GM19099 (cell line): ENCODE results near the gene INHBC.

Experiments
- POLR2A ChIP-seq: IDR thresholded peaks from 3 replicates; pipeline ENCODE4 v1.6.1; 2011; ENCODE audit warnings: low read depth; ENCODE audit not compliant: insufficient read length; ENCODE audit errors: extremely low read depth

Gene INHBC

DNA sequence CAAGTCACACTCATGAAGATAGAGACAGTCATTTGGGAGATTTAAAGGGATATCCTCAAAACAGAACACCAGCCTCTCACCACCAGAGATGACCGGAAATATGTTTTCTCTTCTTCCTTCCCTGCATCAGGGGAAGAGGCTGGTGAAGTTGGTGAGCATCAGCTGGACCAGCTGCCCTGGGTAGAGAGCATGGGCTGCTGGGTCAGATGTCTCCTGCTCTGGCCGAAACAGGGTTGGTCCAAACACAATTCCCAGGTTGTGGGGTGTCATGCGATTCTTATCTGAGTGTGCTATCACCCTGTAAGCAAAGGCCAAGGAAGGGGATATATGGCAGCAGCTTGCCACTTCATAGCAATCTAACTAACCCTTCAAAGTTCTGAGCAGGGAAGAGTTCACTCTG, 37.8 kb downstream of the INHBC start:
- no peak for TF ChIP-seq POLR2A

DNA sequence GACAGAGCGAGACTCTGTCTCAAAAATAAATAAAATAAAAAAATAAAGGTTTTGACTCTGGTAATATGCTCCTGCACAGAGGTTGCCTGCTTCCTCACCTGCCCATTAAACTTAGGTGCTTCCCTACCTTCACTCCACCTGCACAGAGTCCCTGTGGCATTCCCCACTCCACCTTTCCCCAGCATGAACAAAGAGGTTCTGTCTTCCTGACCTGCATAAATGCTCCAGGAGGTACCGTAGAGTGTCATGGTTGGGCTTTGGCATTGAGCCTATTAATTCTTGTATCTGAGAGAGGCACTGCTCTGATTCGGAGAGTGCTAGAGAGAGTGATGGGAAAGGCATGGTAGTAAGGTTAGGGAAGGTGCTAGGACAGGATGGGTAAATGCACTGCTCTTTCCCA, 38.8 kb downstream of the INHBC start:
- no peak for TF ChIP-seq POLR2A

DNA sequence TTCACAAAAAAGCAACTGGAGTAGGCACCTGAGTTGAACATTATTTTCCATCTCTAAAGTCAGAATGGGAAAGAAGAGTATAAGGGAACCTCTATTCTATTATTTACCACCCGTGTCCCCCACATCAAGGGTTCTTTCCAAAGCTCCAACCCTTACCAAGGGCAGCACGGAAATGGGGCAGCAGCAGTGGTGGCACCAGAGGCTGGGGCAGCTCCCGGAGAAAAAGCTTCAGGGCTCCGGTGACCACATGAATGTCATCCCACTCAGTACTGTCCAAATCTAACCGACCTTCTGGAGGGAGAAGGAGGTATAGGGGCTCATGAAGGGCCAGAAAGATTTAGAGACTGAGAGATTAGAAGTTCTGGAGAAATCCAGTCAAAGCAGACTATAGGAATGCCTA, 39.3 kb downstream of the INHBC start:
- TF ChIP-seq POLR2A, result no peak

DNA sequence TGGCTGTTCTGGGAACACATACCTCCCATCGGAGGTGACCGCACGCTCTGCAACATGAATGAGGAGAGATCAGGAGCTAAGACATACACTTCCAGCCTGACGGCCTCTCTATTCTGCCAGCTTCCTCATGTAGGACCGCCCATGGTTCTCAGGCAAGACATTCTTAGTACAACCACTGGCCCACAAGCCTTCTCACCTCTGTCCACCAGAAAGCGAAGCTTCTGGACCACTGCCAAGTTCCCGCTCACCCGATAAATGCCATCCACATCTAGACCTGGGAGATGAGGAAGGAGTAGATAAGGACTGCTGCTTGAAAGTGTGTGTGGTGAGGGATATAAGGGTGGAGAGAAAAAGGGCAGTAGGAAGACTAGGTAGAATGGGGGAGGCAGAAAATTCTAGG, 39.8 kb downstream of the INHBC start:
- TF ChIP-seq POLR2A, result no peak

DNA sequence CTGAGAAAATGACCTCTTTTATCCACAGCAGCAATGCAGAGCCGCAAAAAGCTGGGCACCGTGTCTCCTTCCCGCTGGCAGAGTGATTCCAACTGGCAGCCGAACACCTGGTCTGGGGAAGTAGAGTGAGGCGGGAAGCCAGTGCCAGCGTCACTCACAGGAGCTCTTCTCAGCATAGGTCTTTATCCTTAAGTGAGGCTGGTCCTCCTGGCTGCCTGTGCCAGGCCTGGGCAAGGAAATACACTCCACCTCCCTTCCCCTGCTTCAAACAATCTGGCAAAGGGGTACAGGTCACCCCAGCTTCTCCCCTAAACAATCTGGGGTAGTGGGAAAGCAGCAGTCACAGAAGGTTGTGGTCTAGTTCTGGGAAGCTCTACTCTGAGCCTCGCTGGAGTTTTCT, 40.3 kb downstream of the INHBC start:
- no peak for TF ChIP-seq POLR2A

DNA sequence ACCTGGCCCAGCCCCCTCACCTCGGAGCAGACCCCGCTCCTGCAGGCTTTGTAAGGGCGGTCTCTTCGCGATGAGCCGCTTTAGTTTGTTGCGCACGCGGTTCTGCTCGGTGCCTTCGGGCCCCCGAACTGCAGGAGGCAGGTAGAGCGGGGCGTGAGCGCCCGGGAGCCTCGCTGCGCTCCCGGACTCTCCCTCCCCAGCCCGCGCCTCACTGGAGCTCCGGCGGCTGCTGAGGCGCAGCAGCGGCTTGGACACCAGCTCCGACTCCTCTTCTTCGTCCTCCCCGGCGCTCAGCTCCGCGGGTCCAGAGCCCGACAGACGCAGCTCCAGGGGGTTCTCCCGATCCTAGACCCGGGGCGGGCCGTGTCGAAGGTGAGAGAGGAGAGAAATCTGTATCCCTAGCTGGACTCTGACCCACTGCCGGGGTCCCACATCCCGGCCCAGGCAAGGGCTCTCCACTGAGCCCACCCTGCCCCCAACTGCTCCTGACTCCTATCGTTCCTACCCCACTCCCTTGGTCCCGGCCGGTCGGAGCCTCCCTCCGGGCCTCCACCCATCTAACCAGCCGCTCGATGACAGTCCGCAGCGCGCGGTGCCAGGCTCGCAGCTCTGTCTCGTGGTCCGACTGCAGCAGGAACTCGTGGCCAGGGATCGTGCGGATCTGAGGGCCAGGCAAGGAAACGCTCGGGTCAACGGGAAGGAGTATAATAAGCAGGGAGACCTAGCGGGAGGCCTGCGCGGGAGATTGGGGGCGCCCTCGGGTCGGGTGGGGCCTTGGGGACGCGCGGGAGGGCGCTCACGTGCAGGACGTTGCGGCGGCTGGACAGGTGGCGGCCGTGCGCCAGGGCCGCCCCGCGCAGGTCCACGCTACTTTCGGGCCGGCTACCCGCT, 40.9 kb downstream of the INHBC start:
- no peak for TF ChIP-seq POLR2A

DNA sequence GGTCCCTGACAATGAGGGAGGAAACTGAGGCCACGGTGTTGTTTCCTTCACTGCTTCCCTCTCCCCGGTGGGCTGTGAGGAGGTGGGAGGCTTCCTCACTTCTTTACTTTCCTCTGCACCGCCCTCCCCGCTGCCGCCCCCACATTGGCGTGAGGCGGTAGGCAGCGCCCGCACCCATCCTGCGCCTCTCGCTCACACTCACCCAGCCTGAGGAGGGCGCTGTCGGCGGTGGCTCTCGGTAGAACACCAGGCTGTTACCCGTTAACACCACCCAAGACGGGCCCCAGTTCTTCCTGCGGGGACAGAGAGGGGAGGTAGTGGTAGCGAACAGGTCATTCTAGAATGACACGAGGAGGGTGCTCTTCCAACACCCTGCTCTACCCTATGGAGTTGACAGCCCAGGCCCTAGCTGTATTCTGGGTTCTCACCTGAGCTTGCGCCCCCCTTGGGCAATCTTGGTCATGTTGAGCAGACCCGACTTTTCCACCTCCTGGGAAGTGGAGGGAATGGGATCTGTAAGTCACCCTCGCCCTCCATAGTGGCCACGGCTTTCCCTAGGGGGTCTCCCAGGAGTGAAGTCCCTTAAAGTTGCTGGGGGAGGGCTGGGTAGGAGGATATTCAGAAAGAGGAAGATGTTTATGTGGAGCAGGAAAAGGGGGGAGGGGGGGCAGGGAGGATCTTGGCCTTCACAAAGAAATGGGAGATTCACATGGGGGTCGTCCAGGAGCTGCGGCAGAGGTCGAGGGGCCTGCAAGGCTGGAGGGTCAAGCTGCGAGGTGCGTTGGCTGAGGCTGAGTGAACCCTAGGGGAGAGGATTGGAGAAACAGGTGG, 41.8 kb downstream of the INHBC start:
- TF ChIP-seq POLR2A, result peak; percentile 47

DNA sequence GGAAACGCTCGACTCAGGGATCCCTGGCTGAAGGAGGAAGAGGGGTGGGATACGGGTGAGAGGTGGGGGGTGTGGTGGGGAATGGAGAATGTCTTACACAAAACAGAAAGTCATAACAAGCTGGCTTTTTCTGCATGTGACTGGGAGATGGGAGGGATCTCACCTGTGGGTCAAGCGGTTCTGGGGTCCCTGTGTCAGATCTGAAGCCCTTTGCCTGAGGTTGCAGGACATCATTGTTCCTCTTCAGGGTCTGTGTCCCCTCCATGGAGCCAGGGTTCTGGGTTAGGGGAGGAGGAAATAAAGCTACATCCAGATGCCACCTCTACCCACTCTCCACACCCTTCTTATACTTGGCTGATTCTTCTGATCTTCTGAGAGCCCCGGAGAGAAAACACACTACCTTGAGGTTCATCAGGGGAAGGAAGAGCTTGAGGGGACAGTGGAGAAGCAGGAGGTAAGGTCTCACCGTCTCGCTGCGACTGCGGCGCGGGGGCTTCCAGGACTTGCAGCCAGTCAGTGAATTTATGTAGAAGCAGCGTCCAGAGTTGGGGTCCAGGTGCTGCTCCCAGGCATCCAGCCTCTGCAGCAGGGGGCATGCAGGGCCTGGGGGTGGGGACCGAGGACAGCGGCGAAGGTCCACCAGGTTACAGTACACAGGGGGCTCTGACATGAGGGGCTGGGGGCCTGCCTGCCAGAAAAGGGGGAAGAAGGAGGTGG, 42.6 kb downstream of the INHBC start:
- TF ChIP-seq POLR2A, result no peak

DNA sequence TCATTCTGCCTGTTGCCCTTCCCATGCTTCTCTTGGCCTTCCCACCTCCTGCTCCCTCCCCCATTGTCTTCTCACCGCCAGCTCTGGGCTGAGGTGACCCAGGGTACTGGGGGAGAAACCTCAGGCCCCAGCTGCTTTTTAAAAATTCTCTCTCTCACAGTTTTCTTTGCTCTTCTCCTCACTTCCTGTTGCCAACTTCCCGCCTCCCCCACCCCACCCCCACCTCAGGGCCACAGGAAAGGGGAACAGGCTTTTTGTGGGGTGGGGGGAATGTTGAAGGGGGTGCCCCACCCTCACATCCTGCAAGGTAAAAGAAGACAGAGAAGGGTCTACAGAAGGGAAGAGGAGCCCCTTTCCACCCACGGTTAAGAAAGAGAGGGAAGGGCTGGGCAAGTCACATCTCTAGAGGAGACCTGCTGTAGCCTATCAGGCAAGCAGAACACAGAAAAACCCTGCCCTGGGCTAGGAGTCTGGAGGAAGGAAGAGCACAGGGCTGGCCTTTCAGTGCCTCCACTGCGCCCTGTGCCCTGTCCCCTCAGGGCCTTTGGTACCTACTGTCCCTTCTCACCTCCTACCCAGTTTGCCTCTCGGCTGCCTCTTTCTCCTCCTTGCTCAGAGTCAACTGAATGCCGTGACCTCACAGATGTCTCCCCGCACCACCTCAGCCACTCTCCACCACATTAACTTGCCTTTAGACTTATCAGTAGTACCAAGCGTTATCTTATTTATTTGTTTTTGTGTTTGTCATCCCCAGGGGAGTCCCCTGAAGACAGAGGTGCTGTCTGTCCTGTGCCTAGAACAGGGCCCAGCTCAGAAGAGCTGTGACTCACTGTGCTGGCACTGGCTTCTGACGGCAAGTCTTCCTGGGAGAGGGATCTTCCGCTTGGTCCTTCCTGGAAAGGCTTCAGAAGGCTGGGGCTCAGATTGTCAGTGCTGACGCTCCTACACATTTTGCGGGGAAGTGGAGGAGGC, 43.4 kb downstream of the INHBC start:
- TF ChIP-seq POLR2A, result peak; percentile 52

DNA sequence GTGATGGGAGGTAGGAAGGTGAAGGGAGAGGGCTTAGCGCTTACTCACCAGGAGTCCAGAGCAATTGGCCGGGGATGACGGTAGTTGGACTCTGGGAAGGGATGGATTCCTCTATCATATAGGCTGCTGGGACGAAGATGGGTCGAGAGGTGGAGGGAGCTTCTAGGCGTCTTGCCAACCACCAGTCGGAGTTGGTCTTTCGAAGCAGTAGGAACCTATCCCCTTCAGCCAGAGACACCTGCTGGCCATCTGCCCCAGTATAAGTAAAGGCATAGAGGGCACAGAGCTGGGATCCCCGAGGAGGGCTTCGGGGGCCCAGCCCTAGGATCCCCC, 44.4 kb downstream of the INHBC start:
- no peak for TF ChIP-seq POLR2A

DNA sequence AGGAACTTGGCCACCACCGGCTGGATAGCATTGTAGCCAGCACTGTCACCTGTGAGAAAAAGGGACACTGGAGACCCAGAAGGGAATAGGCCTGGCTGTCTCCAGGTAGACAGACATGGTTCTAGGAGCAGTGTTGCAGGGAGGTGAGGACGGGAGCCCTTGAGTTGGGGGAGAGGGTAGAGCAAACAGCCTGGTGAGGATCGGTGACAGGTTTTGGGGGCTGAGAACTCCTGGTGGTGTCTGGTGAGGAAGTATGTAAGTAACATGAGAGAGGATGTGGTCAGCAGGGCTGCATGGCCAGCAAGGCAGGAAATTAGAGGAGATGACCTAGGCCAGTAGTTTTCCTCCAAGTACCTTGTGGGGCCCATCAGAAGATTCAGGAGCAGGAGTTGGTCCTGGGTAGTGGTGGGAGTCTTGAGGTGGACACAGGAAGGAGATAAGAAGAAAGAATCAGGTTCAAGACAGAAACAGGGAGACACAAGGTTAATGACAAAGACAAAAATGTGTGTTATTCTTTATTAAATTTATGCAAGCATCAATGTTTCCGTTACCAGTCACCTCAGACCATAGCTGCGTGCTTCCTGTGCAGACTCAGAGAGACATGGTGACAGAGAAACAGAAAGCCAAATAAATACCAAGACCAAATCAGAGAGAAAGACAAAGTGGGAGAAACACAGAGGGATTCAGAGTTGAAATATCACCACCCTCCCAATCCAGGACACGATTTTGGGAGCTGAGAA, 45.0 kb downstream of the INHBC start, which contains the start of gene ARHGAP9:
Gene ARHGAP9, minus strand, starts transcription at position 491 of the 740 bp plus-strand sequence. Its CDS starts 460 bp downstream, at position 31.
- TF ChIP-seq POLR2A, result peak; percentile 30

DNA sequence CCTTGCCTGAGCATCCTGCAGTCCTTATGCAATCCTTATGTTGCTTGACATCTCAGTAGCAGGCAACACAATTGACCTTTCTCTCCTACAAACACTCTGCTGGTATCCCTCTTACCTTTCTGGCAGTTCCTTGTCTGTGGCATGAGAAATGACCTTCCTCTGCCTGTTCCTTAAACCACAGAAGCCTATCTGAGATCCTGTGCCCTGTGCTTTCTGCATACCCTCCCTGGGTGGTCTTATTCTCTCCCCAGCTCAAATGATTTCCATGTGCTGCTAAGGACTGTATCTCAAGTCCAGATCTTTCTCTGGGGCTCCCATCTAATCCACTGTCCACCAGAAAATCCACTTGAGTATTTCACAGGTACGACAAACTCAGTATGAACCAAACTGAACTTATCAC, 47.1 kb downstream of the INHBC start:
- no peak for TF ChIP-seq POLR2A

DNA sequence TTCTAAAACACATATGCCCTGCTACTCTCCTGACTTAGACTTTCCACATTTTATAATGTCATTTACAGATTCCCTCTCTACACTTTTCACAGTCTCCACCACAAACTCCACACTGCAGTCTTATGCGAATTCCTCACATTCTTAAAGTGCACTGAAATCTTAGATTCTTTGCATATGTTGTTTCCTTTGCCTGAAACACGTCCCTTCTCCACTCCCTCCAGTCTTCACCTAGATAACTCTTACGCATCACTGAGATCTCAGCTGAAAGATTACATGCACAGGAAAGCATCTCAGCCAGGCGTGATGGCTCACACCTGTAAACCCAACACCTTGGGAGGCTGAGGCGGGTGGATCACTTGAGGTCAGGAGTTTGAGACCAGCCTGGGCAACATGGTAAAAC, 48.9 kb downstream of the INHBC start:
- no peak for TF ChIP-seq POLR2A
